PFSK-1 (cell line): ENCODE results near the gene UACA.

ENCODE experiments used
- POLR2AphosphoS5 ChIP-seq: IDR thresholded peaks from 2 replicates; pipeline ENCODE4 v1.6.1; 2012; ENCODE audit warnings: low read depth, mild to moderate bottlenecking, control low read depth, low read length, moderate library complexity
- SIN3A ChIP-seq: IDR thresholded peaks from 2 replicates; pipeline ENCODE4 v1.6.1; 2012; ENCODE audit warnings: mild to moderate bottlenecking, low read length, moderate library complexity, borderline replicate concordance; ENCODE audit not compliant: insufficient read depth
- TAF1 ChIP-seq: IDR thresholded peaks from 2 replicates; pipeline ENCODE4 v1.6.1; 2012; ENCODE audit warnings: low read length, control low read depth, borderline replicate concordance; ENCODE audit not compliant: insufficient read depth
- TF ChIP-seq, protein P1 (sequence below), 2 experiments: IDR thresholded peaks; 2 replicates each; pipeline versions ENCODE4 v1.6.1 to v1.8.0; 2011 to 2012; ENCODE audit warnings: low read depth in 2 of 2, low read length in 2 of 2, control low read depth in 1 of 2, inconsistent platforms in 1 of 2, mild to moderate bottlenecking in 1 of 2, moderate library complexity in 1 of 2; ENCODE audit not compliant: insufficient read depth in 1 of 2

DNA sequence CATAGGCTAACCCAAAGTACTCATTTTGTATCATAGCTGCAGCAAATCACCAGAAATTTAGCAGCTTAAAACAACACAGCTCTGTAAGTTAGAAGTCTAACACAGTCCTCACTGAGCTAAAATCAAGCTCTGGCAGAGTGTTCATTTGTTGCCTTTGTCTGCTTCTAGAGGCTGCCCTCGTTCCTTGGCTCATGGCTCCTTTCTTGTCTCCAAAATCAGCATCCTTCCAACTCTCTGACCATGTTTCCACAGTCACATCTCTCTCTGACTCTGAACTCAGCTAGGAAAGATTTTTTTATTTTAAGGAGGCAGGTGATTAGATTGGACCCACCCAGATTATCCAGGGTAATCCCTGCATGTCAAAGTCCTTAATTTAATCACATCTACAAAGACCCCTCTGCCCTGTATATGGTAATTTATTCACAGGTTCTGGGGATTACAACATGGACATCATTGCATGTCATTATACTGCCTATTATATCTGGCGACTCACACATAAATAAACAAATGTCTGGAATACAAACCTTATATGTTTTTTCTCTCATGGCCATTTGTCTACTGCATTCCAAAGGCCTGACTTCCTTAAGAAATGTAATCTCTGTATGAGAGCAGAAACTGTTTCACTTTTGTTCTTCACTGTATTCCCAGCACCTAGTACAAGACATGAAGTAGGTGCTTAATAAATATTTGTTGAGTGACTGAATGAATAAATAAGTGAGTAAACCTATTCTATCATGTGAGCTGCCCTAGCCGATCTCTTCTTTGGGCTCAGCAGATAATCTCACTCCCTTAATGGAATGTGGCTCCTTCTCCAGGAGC is 15.1 kb upstream of the UACA start:
- TF ChIP-seq POLR2AphosphoS5 (no peak), SIN3A (no peak), TAF1 (no peak)
- TF ChIP-seq, protein P1, sequence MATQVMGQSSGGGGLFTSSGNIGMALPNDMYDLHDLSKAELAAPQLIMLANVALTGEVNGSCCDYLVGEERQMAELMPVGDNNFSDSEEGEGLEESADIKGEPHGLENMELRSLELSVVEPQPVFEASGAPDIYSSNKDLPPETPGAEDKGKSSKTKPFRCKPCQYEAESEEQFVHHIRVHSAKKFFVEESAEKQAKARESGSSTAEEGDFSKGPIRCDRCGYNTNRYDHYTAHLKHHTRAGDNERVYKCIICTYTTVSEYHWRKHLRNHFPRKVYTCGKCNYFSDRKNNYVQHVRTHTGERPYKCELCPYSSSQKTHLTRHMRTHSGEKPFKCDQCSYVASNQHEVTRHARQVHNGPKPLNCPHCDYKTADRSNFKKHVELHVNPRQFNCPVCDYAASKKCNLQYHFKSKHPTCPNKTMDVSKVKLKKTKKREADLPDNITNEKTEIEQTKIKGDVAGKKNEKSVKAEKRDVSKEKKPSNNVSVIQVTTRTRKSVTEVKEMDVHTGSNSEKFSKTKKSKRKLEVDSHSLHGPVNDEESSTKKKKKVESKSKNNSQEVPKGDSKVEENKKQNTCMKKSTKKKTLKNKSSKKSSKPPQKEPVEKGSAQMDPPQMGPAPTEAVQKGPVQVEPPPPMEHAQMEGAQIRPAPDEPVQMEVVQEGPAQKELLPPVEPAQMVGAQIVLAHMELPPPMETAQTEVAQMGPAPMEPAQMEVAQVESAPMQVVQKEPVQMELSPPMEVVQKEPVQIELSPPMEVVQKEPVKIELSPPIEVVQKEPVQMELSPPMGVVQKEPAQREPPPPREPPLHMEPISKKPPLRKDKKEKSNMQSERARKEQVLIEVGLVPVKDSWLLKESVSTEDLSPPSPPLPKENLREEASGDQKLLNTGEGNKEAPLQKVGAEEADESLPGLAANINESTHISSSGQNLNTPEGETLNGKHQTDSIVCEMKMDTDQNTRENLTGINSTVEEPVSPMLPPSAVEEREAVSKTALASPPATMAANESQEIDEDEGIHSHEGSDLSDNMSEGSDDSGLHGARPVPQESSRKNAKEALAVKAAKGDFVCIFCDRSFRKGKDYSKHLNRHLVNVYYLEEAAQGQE (IDR thresholded peaks at IDR 0.05; ENCODE audit: insufficient read depth in 1 of 2, low read depth in 2 of 2, low read length in 2 of 2), result no peak
